GM19099 (cell line): ENCODE measurements around the gene AGPAT4.

Source experiments
- POLR2A ChIP-seq: IDR thresholded peaks from 3 replicates; pipeline ENCODE4 v1.6.1; 2011; ENCODE audit warnings: low read depth; ENCODE audit not compliant: insufficient read length; ENCODE audit errors: extremely low read depth

Gene AGPAT4

DNA sequence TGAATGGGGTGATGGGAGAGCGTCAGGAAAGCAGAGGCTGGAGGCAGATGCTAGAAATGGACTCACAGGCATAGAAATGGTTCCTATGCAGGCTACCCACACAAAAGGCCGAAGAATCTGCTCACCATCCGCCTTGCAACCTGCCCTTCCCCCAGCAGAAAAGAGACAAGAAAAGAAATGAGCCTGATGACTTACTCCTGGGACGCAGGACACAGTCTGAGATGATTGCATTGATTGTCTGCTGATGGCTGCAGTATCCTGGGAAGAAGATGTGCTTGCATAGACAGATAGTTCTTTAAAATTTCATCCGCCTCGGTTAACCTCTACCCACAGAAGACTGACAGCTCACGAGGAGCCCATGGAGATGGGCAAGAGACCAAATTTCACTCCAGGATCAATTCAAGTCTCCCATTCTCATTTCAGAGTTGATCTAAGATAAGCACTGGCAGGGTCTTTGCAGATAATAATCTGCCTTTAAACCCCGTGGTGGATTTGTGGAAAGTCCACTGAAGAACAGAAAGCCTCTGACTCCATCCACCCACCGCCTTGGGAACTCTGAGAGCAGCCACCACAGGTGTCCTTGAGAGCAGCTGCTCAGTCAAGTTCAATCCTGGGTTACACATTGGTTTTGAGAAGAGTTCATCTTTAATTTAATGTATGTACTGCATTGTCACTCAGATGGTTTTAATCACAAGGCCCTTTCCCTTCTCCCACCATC, 7.2 kb downstream of the AGPAT4 start:
- TF ChIP-seq POLR2A, result no peak

DNA sequence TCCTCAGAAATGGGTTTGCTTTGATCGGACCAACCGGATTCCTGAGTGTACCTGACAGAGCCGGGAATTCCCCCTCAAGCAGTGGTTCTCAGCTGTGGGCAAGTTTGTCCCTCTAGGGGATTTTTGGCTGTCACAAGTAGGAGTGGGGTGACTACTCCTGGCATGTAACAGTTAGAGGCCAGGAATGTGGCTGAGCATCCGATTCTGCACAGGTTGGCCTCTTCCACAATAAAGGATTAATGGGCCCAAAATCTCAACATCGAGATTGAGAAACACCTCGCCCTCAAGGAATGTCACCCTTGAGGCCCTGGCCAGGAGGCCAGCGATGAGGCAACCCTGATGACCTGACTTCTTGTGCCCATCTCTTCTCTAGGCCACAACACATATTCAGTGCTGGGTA, 7.9 kb downstream of the AGPAT4 start:
- TF ChIP-seq POLR2A, result no peak

DNA sequence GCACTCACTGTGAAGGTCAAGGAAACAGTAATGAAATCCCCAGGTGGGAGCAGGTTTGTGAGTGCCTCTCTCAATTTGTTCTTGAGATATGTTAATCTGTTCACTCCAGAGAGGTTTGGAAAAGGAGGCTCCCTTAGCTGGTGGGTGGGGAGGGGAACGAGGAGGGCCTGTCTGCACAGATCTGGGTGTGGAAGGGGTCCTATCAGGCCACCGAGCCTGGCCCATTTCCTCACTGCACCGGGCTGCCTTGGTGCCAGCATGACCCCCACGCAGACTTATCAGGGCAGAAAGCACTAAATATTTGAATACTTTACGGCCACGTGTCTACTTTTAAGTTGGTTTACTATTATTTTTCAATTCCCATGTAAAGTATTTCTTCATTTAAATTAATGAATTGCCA, 8.3 kb downstream of the AGPAT4 start:
- no peak for TF ChIP-seq POLR2A

DNA sequence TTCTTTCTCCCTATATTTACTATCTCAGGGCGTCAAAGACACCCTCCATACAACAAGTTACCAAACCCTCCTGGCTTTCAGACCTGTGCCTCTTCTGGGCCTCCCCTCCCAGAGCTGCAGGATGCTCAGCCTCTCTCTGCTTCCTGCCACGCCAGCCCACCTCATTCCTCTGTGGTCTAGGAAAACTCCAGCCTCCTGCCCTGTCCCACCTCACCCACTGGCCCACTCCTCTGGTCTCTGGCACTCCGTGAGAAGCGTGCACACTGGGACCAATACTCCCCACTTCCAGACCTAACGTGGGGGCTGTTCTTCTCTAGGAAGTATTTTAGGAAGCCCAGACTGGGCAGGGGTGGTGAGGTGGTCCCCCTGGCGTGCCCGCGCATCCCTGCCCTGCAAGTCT, 9.7 kb downstream of the AGPAT4 start:
- TF ChIP-seq POLR2A, result no peak

DNA sequence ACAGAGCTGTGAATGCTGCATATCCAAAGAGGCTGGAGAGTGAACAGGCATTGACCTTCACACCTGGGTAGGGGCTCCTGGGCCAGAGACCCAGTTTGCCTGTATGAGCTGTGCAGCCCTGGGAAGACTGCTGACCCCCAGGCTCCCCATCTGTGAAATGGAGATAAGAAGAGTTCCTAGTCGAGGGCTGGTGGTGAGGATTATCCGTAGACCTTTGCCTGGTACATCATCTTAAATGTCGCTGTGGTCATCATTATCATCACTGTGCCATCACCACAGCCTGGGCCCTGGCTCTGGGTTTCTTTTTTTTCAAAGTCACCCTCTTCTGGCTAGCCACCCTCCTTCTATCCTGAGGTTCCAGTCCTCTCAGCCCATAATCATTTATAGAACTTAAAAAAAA, 12.0 kb downstream of the AGPAT4 start:
- TF ChIP-seq POLR2A, result no peak

DNA sequence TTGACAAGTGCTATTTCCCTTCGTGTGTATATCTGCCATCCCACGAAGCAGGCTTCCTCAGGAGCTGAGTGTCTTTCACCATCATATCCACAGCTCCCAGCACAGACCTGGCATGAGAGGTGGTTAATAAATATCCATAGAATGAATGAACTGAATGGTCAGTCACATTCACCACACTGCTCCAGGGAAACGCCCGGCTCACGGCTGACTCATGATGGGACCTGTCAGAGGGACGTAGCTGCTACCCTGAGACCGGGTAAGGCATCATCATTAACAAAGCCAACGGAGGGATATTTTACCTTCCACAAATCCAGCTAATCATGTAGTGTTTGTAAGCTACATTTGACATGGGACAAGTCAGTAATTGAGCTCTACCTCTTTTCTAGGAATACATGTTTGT, 12.5 kb downstream of the AGPAT4 start:
- no peak for TF ChIP-seq POLR2A

DNA sequence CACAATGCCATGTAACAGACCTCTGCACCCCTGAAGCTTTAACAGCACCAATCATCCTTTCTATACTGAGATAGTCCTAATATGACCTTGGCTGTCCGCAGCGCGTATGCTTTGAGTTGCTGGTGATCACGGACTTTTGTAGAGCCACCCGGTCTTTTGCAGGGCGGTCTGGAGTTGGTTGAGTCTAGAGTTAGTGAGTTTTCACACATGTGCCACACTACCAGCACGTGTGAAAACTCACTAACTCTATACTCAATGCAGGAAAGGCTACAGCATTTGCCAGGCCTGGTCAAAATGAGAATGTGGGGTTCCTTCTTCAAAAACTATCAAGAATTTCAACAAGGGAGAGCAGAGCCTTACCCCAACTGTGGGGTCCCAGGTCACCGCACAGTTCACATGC, 14.6 kb downstream of the AGPAT4 start:
- no peak for TF ChIP-seq POLR2A

DNA sequence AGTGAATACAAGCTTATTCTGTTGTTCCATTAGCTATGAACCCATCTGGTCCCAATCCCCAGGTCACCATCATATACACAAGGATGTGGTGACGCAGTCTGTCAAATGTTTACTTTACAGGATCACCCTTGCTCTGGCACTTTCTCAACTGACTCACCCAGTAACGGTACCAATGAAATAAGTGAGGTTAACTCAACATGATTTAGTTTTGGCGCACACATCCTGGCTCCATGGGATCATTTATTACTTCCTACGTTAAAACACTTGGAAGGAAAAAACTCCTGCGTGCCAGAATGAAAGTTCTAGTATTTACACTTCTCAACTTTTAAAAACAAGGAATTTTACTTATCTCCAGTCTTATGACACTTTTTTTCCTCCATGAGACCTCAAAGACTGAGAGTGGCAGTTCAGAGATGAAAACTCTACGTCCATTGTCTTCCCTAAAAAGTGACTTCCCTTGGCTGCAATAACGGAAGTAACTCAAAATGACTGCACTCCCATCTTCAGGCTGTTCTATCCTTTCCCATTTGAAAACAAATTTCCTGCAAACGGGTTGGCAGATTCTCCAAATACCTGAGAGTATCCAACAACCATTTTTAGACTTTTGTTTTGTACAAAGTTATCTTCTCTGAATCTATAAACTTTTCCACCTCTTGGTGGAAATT, 15.9 kb downstream of the AGPAT4 start:
- TF ChIP-seq POLR2A, result no peak

DNA sequence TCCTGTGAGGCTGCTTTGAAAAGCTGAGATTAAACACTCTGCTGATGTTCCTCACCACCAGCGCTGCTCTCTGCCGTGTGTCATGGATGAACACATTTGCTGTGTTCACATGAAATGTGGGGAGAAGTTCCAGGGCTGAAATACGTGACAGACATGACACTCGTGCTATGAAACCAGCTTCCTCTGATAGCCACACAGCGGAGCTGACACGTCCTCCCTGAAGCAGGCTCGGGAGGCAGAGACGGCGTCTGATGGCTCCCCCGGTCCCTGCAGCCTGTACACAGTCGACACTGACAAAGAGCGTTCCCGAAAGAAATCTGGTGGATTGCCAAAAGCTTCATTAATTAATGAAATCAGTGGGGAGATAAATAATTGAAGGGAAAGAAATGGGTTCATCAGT, 17.5 kb downstream of the AGPAT4 start:
- no peak for TF ChIP-seq POLR2A

DNA sequence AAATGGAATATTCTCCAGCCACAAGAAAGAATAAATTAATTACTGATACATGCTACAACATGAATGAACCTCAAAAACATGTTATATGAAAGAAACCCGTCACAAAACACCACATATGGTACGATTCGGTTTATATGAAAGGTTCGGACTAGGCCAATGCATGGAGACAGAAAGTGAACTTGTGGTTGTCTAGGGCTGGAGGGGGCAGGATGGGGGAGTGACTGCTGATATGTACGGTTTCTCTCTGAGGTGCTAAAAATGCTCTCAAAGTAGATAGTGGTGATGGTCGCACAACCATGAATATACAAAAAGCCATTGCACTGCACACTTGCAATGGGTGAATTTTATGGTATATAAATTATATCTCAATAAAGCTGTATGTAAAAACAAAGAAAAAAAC, 18.3 kb downstream of the AGPAT4 start:
- no peak for TF ChIP-seq POLR2A

DNA sequence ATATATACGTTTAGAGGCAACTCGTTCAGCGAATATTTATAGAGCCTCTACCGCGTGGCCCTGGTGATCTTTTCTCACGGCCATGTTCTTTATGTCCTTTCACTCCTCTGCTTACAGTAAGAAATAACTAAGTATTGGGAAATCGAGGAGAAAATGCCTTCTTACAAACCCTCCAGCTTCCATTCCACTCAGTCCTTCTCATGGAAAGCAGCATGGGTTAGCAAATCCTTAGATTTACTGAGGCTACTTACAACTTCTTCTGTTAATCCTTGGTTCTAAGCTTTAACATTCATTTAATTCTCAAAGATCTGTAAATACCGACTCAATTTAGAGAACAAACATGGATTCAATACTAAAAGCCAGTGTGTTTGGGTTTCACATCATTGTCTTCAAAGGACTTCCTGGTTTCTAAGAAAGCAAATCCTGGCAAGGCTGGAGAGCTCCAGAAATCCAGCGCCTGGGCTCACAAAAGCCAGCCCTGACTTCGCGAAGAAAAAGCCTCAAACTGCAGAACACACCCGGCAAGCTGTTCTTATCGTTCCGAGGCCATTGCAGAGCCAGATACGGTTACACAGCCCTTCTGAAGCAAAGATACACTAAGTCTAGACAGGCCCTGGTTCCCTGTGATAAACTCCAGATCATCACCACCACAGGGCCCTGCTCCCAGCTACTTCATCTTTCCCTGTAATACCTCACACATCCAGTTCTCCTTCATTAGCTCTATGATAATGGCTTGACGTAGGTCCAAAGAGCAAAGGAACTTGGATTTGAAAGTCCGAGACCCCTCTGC, 19.2 kb downstream of the AGPAT4 start:
- TF ChIP-seq POLR2A, result no peak

DNA sequence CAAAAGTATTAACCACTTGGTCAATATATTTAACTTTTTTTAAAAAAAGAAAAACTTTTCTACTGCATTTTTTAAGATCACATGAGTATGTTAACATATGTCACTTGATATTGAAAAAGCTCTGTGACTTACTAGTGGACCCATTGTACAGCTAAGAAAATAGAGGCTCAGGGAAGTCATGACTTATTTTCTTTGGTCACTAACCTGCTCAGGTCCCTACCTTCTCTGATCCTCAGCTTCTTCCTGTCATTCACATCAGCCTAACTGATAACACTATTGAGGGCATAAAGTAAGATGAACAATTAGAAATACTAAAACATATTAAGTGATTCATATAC, 19.8 kb downstream of the AGPAT4 start:
- no peak for TF ChIP-seq POLR2A

DNA sequence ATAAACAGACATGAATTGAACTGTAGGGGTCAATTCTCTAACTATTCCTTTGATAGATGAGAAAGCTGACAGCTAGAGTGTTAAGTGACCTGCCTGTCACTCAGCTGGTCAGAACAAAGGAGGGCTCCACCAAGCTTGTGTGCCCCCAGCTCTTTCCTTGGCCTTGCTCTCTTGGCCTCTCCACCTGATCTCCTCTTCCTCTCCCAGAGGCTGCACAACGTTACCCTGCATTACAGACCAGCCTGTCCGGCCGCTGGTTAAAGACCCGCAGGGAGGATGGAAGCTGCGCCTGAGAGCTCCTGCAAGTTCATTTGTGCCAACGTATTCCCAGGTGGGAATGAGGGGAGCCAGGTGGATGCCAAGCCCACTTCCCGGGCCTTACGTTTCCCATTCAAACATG, 22.5 kb downstream of the AGPAT4 start:
- TF ChIP-seq POLR2A, result no peak

DNA sequence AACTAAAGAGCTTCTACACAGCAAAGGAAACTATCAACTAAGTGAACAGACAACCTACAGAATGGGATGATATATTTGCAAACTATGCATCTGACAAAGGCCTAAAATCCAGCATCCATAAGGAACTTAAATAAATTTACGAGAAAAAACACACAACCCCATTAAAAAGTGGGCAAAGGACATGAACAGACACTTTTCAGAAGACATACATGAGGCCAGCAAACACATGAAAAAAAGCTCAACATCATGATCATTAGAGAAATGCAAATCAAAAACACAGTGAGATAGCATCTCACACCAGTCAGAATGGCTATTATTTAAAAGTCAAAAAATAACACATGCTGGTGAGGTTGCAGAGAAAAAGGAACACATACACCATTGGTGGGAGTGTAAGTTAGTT, 24.5 kb downstream of the AGPAT4 start:
- no peak for TF ChIP-seq POLR2A

DNA sequence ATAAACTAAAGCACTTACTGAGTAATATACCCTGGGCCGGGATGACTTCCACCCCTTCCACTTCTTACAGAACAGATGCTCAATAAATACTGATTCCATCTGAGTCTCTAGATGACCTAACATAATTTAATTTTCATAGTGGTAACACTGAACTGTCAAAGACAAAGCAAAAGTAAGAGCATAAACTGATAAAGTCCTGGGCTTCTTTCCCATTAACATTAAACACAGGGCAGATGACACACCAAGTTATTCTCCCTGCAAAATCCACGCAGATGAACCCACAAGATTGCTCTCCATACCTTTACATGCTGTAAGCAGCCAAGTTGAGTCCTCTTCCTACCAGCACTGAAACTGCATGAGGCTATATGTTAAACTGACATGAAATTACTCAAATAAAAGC, 27.1 kb downstream of the AGPAT4 start:
- no peak for TF ChIP-seq POLR2A

DNA sequence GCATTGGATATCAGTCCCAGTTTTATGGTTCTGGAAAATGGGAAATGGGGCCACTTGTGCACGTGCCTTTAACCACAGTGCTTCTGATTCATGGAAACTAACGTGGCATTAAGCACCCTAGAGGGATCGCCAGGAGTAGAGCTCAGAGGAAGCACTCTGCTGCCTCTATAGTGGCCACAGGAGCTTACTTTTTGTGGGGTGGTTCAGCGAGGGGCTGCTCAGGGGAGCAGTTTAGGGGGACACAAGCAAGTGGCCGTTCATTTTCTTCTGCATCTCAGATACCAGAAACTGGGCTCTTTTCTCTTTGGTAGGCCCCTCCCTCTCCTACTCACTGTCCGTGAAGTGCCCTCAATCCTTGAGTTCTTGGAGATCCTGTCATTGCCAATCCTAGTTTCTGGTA, 28.5 kb downstream of the AGPAT4 start:
- TF ChIP-seq POLR2A, result no peak
